Type B pancreatic cell (in vitro differentiated cells): ENCODE results near the gene PRDM8. TPM values are rescaled to one million over a fixed set of nuclear protein-coding genes. Genes with fewer than 3 reads are reported as not detected.

Experiments used
- DNase-seq: peaks from one replicate; pipeline ENCODE4 v3.0.0; 2021; ENCODE audit warnings: mixed read lengths; ENCODE audit not compliant: unreplicated experiment; ENCODE audit errors: extremely low spot score
- H3K27ac Mint-ChIP-seq: 2 replicates; pipeline ENCODE4 v1.8.0; 2021; ENCODE audit warnings: mild to moderate bottlenecking, mixed read lengths
- H3K27me3 Mint-ChIP-seq: 2 replicates; pipeline ENCODE4 v1.8.0; 2021; ENCODE audit warnings: mixed read lengths
- H3K36me3 Mint-ChIP-seq: 2 replicates; pipeline ENCODE4 v1.8.0; 2021; ENCODE audit warnings: mixed read lengths
- H3K4me1 Mint-ChIP-seq: one replicate; pipeline ENCODE4 v1.8.0; 2021; ENCODE audit warnings: mixed read lengths; ENCODE audit not compliant: unreplicated experiment
- H3K4me3 Mint-ChIP-seq: 2 replicates; pipeline ENCODE4 v1.8.0; 2021; ENCODE audit warnings: mild to moderate bottlenecking, mixed read lengths
- H3K9me3 Mint-ChIP-seq: 2 replicates; pipeline ENCODE4 v1.8.0; 2021; ENCODE audit warnings: mixed read lengths
- CTCF ChIP-seq: fragments of 200-600 bp; sonication (generic); conservative IDR thresholded peaks from 2 replicates; pipeline ENCODE4 v1.5.0; 2021; ENCODE audit warnings: antibody characterized with exemption, mild to moderate bottlenecking
- total RNA-seq: library from RNA; stranded (reverse); gene quantifications from 2 replicates; pipeline ENCODE4 v1.2.1, GENCODE V29; 2021; ENCODE audit warnings: low replicate concordance

Gene PRDM8
- total RNA-seq, 1 donor from 2014 or later, result 6.2 TPM

DNA sequence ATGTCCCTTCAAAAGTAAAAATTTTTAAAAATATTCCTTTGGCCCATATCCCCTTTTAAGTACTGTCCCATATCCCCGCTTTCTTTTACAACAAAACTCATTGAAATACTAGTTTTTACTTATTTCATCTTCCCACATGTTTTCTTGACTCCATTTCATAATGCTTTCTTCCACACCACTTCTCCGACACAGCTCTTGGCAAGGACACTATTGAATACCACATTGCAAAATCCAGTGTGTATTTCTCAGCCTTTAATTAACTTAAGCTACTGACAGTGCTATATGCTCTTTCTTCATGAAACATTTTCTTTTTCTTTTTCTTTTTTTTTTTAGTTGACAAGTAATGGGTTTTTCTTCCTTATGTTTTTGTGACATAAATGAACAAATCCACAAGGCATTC is 28.8 kb downstream of the PRDM8 start:
- peaks cover 45% of the 10 kb centered on the region for H3K27me3 Mint-ChIP-seq
- no peak overlapping the region for H3K4me3 Mint-ChIP-seq
- H3K4me1 Mint-ChIP-seq, result no peaks in the 10 kb centered on the region
- no peaks in the 10 kb centered on the region for H3K36me3 Mint-ChIP-seq
- H3K9me3 Mint-ChIP-seq, result no peaks in the 10 kb centered on the region
- no peak overlapping the region for H3K27ac Mint-ChIP-seq
- no peak for DNase-seq
- TF ChIP-seq CTCF, result no peak

DNA sequence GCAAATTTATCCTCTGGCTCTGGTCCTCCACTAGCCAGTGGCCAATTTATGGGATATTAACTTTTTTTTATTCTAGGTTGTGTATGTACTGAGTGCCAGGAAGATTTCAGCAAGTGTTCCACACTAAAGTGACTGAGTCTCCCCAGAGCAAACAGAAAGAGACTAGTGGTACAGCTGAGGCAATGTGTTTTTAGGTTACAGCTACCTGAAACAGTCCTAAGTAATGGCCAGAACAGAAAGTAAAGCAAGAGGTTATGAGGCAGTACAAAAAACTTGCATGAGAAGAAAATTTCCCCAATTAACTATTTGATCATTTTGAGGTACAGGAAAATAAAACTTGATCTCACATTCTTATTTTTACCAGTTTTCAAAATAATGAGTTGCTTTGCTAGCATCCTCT is 31.2 kb downstream of the PRDM8 start:
- Mint-ChIP-seq H3K36me3 (no peaks in the 10 kb centered on the region), H3K27me3 (peaks cover 40% of the 10 kb centered on the region), H3K4me3 (no peak overlapping the region), H3K4me1 (no peaks in the 10 kb centered on the region), H3K9me3 (no peaks in the 10 kb centered on the region), H3K27ac (no peak overlapping the region)
- DNase-seq, result no peak
- TF ChIP-seq CTCF, result no peak

DNA sequence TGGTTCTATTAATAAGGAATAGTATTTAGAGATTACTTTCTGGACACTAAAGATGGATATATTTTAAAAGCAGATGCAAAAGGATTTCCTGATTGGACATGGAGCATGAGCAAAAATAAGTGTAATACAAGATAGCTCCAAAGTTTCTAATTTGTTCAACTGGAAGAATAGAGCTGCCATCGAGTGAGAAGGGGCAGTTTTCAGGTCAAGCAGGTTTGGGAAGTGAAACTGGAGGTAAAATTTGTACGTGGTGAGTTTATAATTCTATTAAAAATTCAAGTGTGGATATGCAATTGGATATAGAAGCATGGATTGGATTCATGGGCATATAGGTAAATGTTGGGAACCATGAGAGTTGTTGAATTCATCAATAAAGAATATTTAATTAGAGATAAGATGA is 31.8 kb downstream of the PRDM8 start:
- Mint-ChIP-seq H3K9me3 (no peaks in the 10 kb centered on the region), H3K4me1 (no peaks in the 10 kb centered on the region), H3K27ac (no peak overlapping the region), H3K36me3 (no peaks in the 10 kb centered on the region), H3K27me3 (peaks cover 46% of the 10 kb centered on the region), H3K4me3 (no peak overlapping the region)
- no peak for DNase-seq
- no peak for TF ChIP-seq CTCF

GRCh38 chr4:80229590-80229989 is 32.3 kb downstream of the PRDM8 start:
- Mint-ChIP-seq H3K4me3 (no peak overlapping the region), H3K27me3 (peaks cover 49% of the 10 kb centered on the region), H3K27ac (no peak overlapping the region), H3K9me3 (no peaks in the 10 kb centered on the region), H3K36me3 (no peaks in the 10 kb centered on the region), H3K4me1 (no peaks in the 10 kb centered on the region)
- no peak for TF ChIP-seq CTCF
- no peak for DNase-seq

- DNase-seq, result no peak
- H3K27me3 Mint-ChIP-seq, result peaks cover 55% of the 10 kb centered on the region
- no peak for TF ChIP-seq CTCF
- no peaks in the 10 kb centered on the region for H3K9me3 Mint-ChIP-seq
- no peaks in the 10 kb centered on the region for H3K36me3 Mint-ChIP-seq
- H3K27ac Mint-ChIP-seq, result no peak overlapping the region
- no peak overlapping the region for H3K4me3 Mint-ChIP-seq
- H3K4me1 Mint-ChIP-seq, result no peaks in the 10 kb centered on the region
These were observed 33.9 kb downstream of the PRDM8 start for GRCh38 chr4:80231180-80231579.

- Mint-ChIP-seq H3K4me3 (no peak overlapping the region), H3K9me3 (no peaks in the 10 kb centered on the region), H3K36me3 (no peaks in the 10 kb centered on the region), H3K4me1 (no peaks in the 10 kb centered on the region), H3K27ac (no peak overlapping the region), H3K27me3 (peaks cover 64% of the 10 kb centered on the region)
- no peak for DNase-seq
- TF ChIP-seq CTCF, result no peak
These were observed 35.5 kb downstream of the PRDM8 start for GRCh38 chr4:80232707-80233370.
